Naive B cell (primary cell): ENCODE measurements around the gene HMBS. TPM values are rescaled to one million over a fixed set of nuclear protein-coding genes. Genes with fewer than 3 reads are reported as not detected.
"Not testable (repeated sequence)": the region's sequence is repeated elsewhere in the genome, so short reads cannot be mapped to it uniquely, and the experiment has no call there.

Experiments
- ATAC-seq, 2 donors: fragments of 150-1000 bp; cut with Tn5 transposase; 2 replicates each; pipeline ENCODE4 v1.10.0; 2021; ENCODE audit warnings: low read depth in 2 of 2, mild to moderate bottlenecking in 2 of 2, moderate library complexity in 2 of 2
- DNase-seq: peaks from one replicate; pipeline ENCODE4 v3.0.0; 2022
- H3K27ac Mint-ChIP-seq, 6 donors: one replicate each; pipeline ENCODE4 v1.8.0; 2020 to 2022; ENCODE audit warnings: mild to moderate bottlenecking in 6 of 6, mixed read lengths in 6 of 6, moderate library complexity in 5 of 6, inconsistent platforms in 2 of 6
- H3K27me3 Mint-ChIP-seq, 3 donors: one replicate each; pipeline ENCODE4 v1.8.0; 2021 to 2022; ENCODE audit warnings: mixed read lengths in 3 of 3, mild to moderate bottlenecking in 1 of 3
- H3K36me3 Mint-ChIP-seq, 2 donors: one replicate each; pipeline ENCODE4 v1.8.0; 2020 to 2022; ENCODE audit warnings: mixed read lengths in 2 of 2, inconsistent platforms in 1 of 2, mild to moderate bottlenecking in 1 of 2
- H3K4me1 Mint-ChIP-seq, 3 donors: one replicate each; pipeline ENCODE4 v1.8.0; 2020 to 2022; ENCODE audit warnings: mixed read lengths in 3 of 3, inconsistent platforms in 1 of 3, mild to moderate bottlenecking in 1 of 3, moderate library complexity in 1 of 3
- H3K4me3 Mint-ChIP-seq, 8 donors: one replicate each; pipeline ENCODE4 v1.8.0; 2020 to 2022; ENCODE audit warnings: mild to moderate bottlenecking in 8 of 8, mixed read lengths in 8 of 8, moderate library complexity in 8 of 8, inconsistent platforms in 2 of 8
- H3K9me3 Mint-ChIP-seq, 7 donors: one replicate each; pipeline ENCODE4 v1.8.0; 2020 to 2022; ENCODE audit warnings: mixed read lengths in 7 of 7, mild to moderate bottlenecking in 5 of 7, inconsistent platforms in 2 of 7, moderate library complexity in 1 of 7
- polyA plus RNA-seq, 6 donors: library from polyadenylated mRNA; unstranded; fragments of 300-500 nt; fragmentation: Illumina TruSeq; gene quantifications; one replicate each; pipeline ENCODE4 v1.2.3, GENCODE V29; 2021; ENCODE audit warnings: low read depth in 6 of 6

HMBS gene
- polyA plus RNA-seq: 10 to 100 TPM; 11.7 to 26.8 (median 16.4) TPM

DNA sequence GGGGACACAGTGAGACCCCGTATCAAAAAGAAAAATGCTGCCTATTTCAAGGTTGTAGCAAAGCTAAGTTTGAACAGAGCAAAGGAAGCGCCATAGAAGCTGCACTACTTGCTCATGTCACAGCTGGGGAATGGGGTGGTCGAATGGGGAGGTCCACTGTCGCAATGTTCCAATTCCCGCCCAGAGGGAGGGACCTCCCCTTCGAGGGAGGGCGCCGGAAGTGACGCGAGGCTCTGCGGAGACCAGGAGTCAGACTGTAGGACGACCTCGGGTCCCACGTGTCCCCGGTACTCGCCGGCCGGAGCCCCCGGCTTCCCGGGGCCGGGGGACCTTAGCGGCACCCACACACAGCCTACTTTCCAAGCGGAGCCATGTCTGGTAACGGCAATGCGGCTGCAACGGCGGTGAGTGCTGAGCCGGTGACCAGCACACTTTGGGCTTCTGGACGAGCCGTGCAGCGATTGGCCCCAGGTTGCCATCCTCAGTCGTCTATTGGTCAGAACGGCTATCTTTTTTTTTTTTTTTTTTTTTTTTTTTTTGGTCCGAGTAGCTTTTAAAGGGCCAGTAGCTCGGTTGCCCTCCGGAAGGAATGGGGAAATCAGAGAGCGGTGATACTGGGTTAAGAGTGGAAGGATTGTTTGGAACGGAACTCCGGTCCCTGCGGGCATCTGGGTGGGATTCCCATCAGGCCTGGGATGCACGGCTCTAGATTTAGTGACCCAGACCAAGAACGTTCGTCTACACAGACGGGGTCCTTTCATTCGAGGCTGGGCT is at the start of gene HMBS:
HMBS (plus strand) TSS at position 219 of the 774 bp plus-strand sequence; CDS start at position 372, 153 bp downstream.
- H3K4me1 Mint-ChIP-seq: peaks cover 12 to 28% (median 19%) of the 10 kb centered on the region in 3 donors
- peak; percentile 94 for ATAC-seq

GRCh38 chr11:119038884-119039283 is 45.8 kb upstream of the HMBS start:
- Mint-ChIP-seq H3K4me3 (peak overlapping the region in 1 of 8 donors; percentile 1), H3K4me1 (peaks cover 7 to 13% (median 12%) of the 10 kb centered on the region in 3 donors), H3K9me3 (no peaks in the 10 kb centered on the region), H3K36me3 (no peaks in the 10 kb centered on the region), H3K27ac (peak overlapping the region in 1 of 6 donors; percentile 75), H3K27me3 (no peaks in the 10 kb centered on the region)
- no peak for DNase-seq
- ATAC-seq: no peak

More for the DNA sequence above, at the start of gene HMBS:
- Mint-ChIP-seq H3K27ac (peak within 1 kb of the TSS; percentile 66 to 97 (median 90)), H3K4me3 (peak within 1 kb of the TSS; percentile 88 to 97 (median 96)), H3K9me3 (no peaks in the 10 kb centered on the region), H3K27me3 (no peaks in the 10 kb centered on the region), H3K36me3 (peaks cover 8 to 23% of the 10 kb centered on the region in 2 donors)
- peak; percentile 92 for DNase-seq

DNA sequence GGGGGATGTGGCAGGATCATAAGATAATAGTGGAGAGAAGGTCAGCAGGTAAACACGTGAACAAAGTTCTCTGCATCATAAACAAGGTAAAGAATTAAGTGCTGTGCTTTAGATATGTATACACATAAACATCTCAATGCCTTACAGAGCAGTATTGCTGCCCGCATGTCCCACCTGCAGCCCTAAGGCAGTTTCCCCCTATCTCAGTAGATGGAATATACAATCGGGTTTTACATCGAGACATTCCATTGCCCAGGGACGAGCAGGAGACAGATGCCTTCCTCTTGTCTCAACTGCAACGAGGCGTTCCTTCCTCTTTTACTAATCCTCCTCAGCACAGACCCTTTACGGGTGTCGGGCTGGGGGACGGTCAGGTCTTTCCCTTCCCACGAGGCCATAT is 45.2 kb upstream of the HMBS start:
- DNase-seq, H3K27me3 Mint-ChIP-seq: not testable (repeated sequence)
- peak overlapping the region in 2 of 6 donors; percentile 41 to 83 for H3K27ac Mint-ChIP-seq

GRCh38 chr11:119041821-119042514 is 42.7 kb upstream of the HMBS start:
- no peak for DNase-seq
- Mint-ChIP-seq H3K4me3 (no peak overlapping the region), H3K27ac (peak overlapping the region in 2 of 6 donors; percentile 44 to 72), H3K4me1 (peaks cover 7 to 13% (median 12%) of the 10 kb centered on the region in 3 donors), H3K9me3 (no peaks in the 10 kb centered on the region), H3K27me3 (no peaks in the 10 kb centered on the region), H3K36me3 (peaks cover 0 to 6% of the 10 kb centered on the region in 2 donors)
- no peak for ATAC-seq

More for the DNA sequence above, 45.2 kb upstream of the HMBS start:
- peaks cover 7 to 13% (median 12%) of the 10 kb centered on the region in 3 donors for H3K4me1 Mint-ChIP-seq
- peak in 1 of 2 donors; percentile 21 for ATAC-seq
- H3K4me3 Mint-ChIP-seq: peak overlapping the region in 4 of 8 donors; percentile 1 to 50 (median 26)
- not testable (repeated sequence) for H3K36me3 Mint-ChIP-seq, H3K9me3 Mint-ChIP-seq

DNA sequence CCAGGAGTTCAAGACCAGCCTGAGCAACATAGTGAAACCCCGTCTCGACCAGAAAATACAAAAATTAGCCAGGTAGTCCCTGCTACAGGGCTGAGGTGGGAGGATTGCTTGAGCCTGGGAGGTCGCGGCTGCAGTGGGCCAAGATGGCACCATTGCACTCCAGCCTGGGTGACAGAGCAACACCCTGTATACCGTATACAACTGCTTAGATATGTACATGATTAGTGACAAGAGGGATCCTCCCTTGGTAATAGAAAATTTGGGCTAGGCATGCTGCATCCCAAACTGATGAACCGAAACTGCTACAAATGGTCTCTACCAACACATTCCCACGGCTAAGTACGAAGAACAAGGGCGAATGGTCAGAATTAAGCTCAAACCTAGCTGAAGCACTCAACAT is 41.8 kb upstream of the HMBS start:
- Mint-ChIP-seq H3K4me1 (peaks cover 7 to 13% (median 12%) of the 10 kb centered on the region in 3 donors), H3K9me3 (no peaks in the 10 kb centered on the region), H3K27ac (no peak overlapping the region), H3K27me3 (no peaks in the 10 kb centered on the region), H3K36me3 (peaks cover 0 to 12% of the 10 kb centered on the region in 2 donors), H3K4me3 (no peak overlapping the region)
- ATAC-seq (no peak), DNase-seq (no peak)

DNA sequence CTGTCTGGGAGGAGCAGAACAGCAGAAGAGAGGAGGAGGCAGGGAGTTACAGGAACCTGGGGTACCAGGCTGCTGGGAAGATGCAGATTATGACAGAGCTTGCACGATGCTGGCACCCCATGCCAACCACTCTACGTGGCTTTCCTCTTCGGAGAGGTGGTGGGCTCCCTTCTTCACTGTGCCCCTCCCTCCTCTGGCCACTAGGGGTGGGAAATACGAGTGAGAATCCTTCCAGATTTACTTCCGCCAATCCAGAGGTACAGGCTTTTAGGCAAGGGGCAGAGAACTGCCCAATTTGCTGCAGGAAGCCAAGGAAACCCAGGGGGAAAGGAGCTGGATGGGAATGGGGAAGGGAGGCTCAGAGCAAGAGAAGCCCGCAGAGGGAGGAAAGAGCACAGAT is 40.0 kb upstream of the HMBS start:
- no peak overlapping the region for H3K4me3 Mint-ChIP-seq
- H3K36me3 Mint-ChIP-seq: peaks cover 0 to 27% of the 10 kb centered on the region in 2 donors
- peak overlapping the region in 1 of 6 donors; percentile 76 for H3K27ac Mint-ChIP-seq
- no peaks in the 10 kb centered on the region for H3K9me3 Mint-ChIP-seq
- ATAC-seq (no peak), DNase-seq (no peak)
- no peaks in the 10 kb centered on the region for H3K27me3 Mint-ChIP-seq
- peaks cover 0 to 4% (median 2%) of the 10 kb centered on the region in 3 donors for H3K4me1 Mint-ChIP-seq

DNA sequence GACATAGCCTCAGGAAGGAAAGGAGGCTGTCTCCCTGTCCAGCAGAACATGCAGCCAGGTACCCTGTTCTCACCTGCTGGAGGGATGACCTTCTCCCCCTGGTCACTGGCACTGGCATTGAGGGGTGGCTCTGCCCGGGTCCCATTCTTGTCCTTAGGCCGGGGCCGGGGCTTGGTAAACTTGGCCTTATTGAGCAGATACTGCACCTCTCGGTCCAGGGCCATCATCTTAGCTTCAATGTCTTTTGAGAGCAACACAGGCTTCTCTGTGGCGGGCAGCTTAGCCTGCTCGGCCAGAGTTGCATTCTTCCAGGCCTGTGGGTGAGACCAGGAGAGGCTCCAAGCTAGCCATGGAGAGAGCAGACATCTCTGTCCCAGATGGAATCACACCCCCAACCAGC is 38.2 kb upstream of the HMBS start:
- no peak for DNase-seq
- Mint-ChIP-seq H3K4me1 (peaks cover 0 to 8% (median 4%) of the 10 kb centered on the region in 3 donors), H3K27ac (no peak overlapping the region), H3K9me3 (no peaks in the 10 kb centered on the region), H3K4me3 (no peak overlapping the region), H3K36me3 (peaks cover 0 to 30% of the 10 kb centered on the region in 2 donors), H3K27me3 (no peaks in the 10 kb centered on the region)
- ATAC-seq: no peak

GRCh38 chr11:119047205-119047604 is 37.5 kb upstream of the HMBS start:
- Mint-ChIP-seq H3K27ac (no peak overlapping the region), H3K9me3 (no peaks in the 10 kb centered on the region), H3K4me1 (peaks cover 4 to 15% (median 8%) of the 10 kb centered on the region in 3 donors), H3K36me3 (peaks cover 0 to 33% of the 10 kb centered on the region in 2 donors), H3K4me3 (no peak overlapping the region), H3K27me3 (no peaks in the 10 kb centered on the region)
- no peak for DNase-seq
- no peak for ATAC-seq

DNA sequence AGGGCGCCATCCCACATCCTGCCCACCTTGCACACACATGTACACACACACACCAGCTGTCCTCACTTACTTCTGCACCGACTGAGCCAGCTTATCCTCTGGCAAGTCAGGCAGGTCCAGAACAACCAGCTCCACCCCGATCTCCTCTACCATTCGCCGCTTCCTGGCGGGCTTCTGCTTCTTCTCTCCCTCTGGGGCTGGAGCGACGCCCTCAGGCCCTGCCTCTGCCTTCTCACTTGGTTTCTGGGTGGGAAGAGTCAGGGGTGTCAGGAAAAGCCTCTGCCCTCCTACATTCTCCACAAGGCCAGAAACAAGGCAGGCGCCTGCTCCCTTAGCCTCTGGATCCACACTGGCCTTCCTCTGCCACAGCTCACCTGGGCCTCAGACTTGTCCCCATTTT is 36.0 kb upstream of the HMBS start:
- peak overlapping the region in 2 of 6 donors; percentile 29 to 57 for H3K27ac Mint-ChIP-seq
- no peak for ATAC-seq
- H3K27me3 Mint-ChIP-seq: no peaks in the 10 kb centered on the region
- no peak for DNase-seq
- peaks cover 11 to 21% (median 20%) of the 10 kb centered on the region in 3 donors for H3K4me1 Mint-ChIP-seq
- H3K9me3 Mint-ChIP-seq: no peaks in the 10 kb centered on the region
- no peak overlapping the region for H3K4me3 Mint-ChIP-seq
- H3K36me3 Mint-ChIP-seq: peaks cover 0 to 48% of the 10 kb centered on the region in 2 donors

- peaks cover 11 to 23% (median 21%) of the 10 kb centered on the region in 3 donors for H3K4me1 Mint-ChIP-seq
- no peak for DNase-seq
- H3K27me3 Mint-ChIP-seq: no peaks in the 10 kb centered on the region
- no peak for ATAC-seq
- H3K9me3 Mint-ChIP-seq: no peaks in the 10 kb centered on the region
- H3K36me3 Mint-ChIP-seq: peaks cover 0 to 51% of the 10 kb centered on the region in 2 donors
- peak overlapping the region in 1 of 6 donors; percentile 57 for H3K27ac Mint-ChIP-seq
- H3K4me3 Mint-ChIP-seq: no peak overlapping the region
Observed at GRCh38 chr11:119049081-119049480, 35.6 kb upstream of the HMBS start.

DNA sequence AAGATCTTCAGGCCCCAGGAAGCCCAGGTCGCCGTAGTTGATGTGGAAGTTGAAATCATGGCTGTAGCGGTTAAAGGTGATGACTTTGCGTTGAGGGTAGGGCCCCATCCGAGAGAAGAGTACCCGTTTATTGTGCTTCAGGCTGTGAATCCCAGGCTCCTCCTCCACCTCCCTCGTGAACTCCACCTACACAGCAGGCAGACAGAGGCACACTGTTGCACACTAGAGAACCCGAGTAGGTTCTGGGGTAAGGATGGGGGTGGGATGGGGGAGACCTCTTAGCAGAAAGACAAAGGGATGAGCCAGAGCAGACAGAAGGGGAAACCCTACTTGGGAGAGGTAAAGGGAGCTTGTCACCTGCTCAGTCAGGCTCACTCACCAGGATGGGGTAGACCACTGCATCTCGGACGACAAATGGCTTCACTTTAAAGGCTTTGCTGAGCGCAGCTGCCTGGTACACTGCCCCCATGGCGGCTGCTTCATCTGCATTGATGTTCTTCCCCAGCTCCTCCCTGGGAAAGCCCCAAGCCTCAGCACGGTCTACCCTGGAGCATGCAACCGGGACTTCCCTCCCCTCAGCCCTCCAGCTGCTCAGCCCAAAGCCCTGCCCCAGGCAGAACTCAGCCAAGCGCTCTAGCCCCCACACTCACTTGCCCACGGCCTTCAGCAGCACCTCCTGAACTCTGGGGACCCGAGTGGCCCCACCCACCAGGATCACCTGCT is 33.1 kb upstream of the HMBS start:
- H3K36me3 Mint-ChIP-seq: peaks cover 0 to 45% of the 10 kb centered on the region in 2 donors
- no peaks in the 10 kb centered on the region for H3K27me3 Mint-ChIP-seq
- peak; percentile 66 to 74 for ATAC-seq
- peak overlapping the region in 4 of 8 donors; percentile 38 to 78 (median 58) for H3K4me3 Mint-ChIP-seq
- no peaks in the 10 kb centered on the region for H3K9me3 Mint-ChIP-seq
- H3K27ac Mint-ChIP-seq: peak overlapping the region in 4 of 6 donors; percentile 44 to 92 (median 60)
- H3K4me1 Mint-ChIP-seq: peaks cover 23 to 43% (median 34%) of the 10 kb centered on the region in 3 donors
- peak; percentile 39 for DNase-seq

GRCh38 chr11:119052163-119052814 is 32.4 kb upstream of the HMBS start:
- Mint-ChIP-seq H3K4me1 (peaks cover 30 to 45% (median 38%) of the 10 kb centered on the region in 3 donors), H3K36me3 (peaks cover 0 to 43% of the 10 kb centered on the region in 2 donors)
- ATAC-seq: no peak

More at GRCh38 chr11:119052163-119052814, 32.4 kb upstream of the HMBS start:
- Mint-ChIP-seq H3K4me3 (peak overlapping the region in 5 of 8 donors; percentile 19 to 69 (median 38)), H3K9me3 (no peaks in the 10 kb centered on the region), H3K27me3 (no peaks in the 10 kb centered on the region), H3K27ac (peak overlapping the region in 4 of 6 donors; percentile 44 to 92 (median 60))
- DNase-seq: no peak
